GM23248 (cell line): ENCODE results near the gene PLAGL2.

ENCODE experiments used
- EZH2 ChIP-seq: fragments of 200-600 bp; sonication (generic); IDR thresholded peaks from 2 replicates; pipeline ENCODE4 v1.6.1; 2018; ENCODE audit warnings: antibody characterized with exemption, mild to moderate bottlenecking; ENCODE audit not compliant: insufficient read depth, poor library complexity, severe bottlenecking
- EZH2phosphoT487 ChIP-seq: fragments of 200-600 bp; sonication (generic); IDR thresholded peaks from 2 replicates; pipeline ENCODE4 v1.6.1; 2018; ENCODE audit warnings: antibody characterized with exemption, moderate library complexity, mild to moderate bottlenecking, low read depth; ENCODE audit not compliant: insufficient read depth

GRCh38 chr20:32189123-32189410 is 18.5 kb downstream of the PLAGL2 start:
- no peak for TF ChIP-seq EZH2
- no peak for TF ChIP-seq EZH2phosphoT487
